ENCODE data around the gene NOC2L.
"Not testable (repeated sequence)": the region's sequence is repeated elsewhere in the genome, so short reads cannot be mapped to it uniquely, and the experiment has no call there.

NOC2L gene

DNA sequence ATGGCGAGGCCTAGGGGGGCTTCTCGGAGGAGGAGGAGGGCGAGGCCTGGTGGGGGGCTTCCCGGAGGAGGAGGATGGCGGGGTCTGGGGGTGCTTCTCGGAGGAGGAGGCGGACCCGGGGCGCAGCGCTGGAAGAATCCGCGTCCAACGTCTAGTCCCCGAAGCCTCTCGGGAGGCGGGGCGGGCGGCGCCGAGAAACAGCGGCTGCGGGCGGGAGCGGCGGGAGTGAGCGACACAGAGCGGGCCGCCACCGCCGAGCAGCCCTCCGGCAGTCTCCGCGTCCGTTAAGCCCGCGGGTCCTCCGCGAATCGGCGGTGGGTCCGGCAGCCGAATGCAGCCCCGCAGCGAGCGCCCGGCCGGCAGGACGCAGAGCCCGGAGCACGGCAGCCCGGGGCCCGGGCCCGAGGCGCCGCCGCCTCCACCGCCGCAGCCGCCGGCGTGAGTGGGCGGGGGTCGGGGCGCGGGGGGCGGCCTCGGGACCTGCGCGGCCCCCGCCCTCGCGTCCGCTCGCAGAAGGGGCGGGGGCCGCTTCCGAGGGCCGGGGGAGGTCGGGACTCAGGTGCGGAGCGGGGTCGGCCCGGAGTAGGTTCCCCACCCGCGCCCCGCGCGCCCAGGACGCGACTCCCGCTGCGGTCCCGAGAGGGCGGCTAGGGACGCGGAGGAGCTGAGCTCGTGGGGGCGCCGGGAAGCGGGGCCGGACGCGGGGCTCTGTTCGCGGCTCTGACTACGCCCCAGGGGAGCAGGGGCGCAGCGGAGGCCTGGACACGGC lies 1.5 kb upstream of the NOC2L start, which contains the start of gene KLHL17:
Gene KLHL17 (plus strand): TSS at position 222 of the 769 bp plus-strand sequence. CDS start 110 bp downstream, at position 332.
- peak; percentile 89 for DNase-seq

DNA sequence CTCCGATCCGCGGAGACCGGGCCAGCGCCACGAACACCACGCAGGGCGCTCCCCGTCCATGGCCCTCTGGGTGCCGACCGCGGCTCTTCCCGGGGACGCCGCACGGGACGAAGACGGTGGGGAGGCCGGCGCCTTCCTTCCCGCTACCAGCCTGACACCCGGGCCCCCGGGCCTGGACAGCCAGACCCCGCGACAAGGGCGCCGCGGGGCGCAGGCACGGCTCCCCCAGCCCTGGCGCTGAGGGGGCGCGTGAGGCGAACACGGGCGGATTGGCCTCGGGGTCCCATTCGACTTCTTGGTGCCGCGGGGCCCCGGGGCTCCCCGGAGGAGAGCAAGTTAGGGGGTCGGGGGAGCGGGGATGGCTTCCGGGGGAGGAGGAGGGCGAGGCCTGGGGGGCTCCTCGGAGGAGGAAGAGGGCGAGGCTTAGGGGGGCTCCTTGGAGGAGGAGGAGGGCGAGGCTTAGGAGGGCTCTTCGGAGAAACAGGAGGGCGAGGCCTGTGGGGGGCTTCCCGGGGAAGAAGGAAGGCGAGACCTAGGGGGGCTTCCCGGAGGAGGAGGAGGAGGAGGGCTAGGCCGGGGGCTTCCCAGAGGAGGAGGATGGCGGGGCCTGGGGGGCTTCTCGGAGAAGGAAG lies 791 bp upstream of the NOC2L start:
- no peak for DNase-seq

DNA sequence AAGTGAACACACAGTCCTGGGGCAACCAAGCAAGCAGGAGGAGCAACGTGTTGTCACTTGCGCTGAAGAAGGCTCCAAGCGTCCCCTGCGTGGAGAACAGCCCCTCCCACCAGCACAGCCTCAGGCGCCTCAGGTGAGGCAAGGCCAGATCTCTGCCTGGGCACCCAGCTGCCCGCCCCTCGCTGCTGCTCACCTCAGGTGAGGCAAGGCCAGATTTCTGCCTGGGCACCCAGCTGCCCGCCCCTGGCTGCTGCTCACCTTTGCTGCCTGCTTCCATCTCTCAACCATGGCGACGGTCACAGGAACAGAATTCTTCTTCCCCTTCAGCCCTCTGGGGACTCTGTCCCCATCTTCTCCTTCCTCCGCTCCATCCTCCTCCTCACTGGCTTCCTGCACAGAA lies 2.4 kb downstream of the NOC2L start:
- no peak for DNase-seq

DNA sequence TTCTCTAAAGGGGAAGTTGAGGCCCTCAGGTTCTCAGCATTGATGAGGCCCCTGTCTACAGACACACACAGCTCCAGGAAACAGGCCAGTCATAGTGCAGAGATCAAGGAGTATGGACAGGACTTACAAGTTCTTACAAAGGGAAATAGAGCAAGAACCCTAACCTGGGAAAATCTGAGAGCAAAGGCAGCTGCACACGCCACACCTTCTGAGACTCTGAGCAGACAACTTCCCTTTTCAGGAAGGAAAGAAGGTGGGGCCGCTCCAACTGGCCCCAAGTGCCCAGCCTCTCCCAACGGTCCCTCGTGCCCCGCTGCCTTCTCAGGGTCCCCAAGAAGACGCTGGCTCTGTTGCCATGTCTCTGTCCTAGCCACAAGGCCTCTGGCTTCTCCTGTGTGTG lies 3.6 kb downstream of the NOC2L start:
- no peak for DNase-seq

- DNase-seq = no peak
Measured at GRCh38 chr1:954927-955326, 4.1 kb downstream of the NOC2L start.

- DNase-seq = no peak
Measured at GRCh38 chr1:953524-954320, 5.3 kb downstream of the NOC2L start.

GRCh38 chr1:952603-953002 lies 6.5 kb downstream of the NOC2L start:
- no peak for DNase-seq

DNA sequence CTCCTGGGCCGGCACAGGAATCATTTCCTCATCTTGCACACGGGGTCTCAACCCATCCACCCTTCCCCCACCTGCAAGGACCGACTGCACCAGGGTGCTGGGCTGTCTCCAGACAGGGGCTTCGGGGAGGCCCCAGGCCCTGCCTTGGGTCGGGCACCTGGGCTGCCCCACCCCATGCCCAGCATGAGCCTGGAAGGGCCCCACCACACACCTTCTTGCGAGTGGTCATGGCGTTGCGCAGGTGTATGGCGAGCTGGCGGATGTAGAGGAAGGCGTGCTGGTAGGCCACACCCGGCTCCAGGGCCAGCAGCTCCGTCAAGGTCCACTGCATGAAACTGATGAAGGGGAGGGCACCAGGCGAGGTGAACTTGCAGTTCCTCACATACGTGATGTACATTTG lies 6.9 kb downstream of the NOC2L start:
- DNase-seq = no peak

GRCh38 chr1:951364-951763 lies 7.7 kb downstream of the NOC2L start:
- DNase-seq = peak; percentile 31

DNA sequence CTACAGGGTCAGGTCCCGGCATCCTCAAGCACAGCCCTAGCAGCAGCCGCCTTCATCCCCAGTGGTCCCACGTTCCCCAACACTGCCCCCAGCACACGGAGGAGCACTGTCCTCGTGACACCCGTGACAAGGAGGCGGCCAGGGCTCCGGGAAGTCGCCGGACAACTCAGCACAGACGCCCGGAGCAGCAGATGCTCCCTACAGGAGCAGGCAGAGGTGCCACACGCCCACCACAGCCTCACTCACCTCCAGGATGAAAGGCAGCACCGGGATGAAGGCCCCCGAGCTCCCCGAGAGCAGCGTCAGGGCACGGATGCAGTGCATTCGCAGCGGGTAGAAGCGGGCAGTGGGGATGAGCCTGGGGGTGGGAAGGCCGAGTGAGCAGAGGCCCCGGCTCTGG lies 8.2 kb downstream of the NOC2L start:
- DNase-seq = no peak

GRCh38 chr1:950268-950667 lies 8.8 kb downstream of the NOC2L start:
- DNase-seq = no peak

DNA sequence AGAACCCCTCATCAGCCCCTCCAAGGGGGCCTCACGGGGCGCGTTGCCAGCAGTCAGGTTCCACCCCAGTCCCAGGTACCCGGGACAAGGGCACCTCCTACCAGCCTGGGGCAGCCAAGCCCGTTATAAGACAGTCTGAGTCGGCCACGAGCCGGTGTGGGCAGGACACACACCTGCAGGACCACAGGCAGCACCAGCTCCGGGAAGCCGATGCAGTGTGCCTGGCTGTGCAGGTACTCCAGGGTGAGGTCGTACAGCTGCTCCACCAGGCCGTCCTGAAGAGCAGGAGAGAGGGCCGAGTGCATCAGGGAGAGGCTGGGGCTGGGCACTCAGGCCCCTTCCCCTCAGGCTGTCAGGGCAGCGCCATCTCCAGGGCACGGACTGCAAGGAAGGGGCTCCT lies 11.1 kb downstream of the NOC2L start:
- no peak for DNase-seq

DNA sequence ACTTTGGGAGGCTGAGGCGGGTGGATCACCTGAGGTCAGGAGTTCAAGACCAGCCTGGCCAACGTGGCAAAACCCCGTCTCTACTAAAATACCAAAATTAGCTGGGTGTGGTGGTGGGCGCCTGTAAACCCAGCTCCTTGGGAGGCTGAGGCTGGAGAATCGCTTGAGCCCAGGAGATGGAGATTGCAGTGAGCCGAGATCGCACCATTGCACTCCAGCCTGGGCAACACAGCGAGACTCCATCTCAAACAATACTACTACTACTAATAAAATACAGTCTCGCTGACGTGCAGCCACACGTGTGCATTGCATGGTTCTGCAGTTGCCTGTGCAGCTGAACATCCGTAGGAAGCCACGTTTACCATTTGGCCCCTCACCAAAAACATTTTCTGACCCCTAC lies 12.2 kb downstream of the NOC2L start:
- DNase-seq = not testable (repeated sequence)

GRCh38 chr1:945688-946556 lies 13.1 kb downstream of the NOC2L start:
- no peak for DNase-seq

DNA sequence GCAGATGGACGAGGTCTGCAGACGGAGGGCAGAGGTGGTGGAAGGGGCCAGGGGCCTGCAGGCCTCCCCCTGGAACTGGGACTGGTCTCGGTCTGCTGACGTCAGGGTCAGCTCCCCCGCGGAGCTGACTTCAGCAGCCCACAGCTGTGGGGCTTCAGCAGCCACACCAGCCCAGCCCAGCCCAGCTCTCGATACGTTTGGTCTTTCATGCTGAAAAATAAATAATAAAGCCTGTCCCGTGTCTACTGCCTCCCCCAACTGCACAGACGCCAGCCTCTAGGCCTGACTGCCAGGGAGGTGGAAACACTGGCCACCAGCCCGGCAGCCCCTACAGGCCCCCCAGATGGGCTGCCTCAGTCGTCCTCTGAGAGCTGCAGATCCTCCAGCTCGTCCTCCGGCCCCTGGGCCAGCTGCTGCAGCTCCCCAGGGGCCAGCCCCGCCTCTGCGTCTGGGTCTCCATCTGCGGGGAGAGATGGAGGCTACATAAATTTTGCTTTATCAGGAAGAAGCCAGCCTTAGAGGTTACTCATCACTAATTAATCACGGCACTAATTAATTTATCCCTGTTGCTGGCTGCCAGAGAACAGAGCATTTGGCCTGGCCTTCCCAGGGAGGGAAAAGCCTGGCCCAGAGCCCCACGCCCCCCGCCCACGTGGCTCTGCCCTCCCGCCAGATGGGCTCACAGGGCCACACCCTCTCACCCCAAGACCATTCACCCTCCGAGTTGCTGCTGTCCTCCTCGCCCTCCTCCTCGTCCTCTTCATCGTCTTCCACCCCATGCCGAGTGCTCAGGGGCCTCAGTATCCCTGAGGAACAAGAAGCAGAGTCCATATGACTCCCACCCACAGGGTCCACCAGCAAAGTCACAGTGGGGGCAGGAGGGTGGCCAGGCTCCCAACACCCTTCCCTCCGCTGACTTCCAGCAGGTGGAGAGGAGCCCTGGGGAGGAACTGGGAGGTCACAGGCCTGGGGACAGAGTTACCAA lies 14.4 kb downstream of the NOC2L start:
- no peak for DNase-seq

DNA sequence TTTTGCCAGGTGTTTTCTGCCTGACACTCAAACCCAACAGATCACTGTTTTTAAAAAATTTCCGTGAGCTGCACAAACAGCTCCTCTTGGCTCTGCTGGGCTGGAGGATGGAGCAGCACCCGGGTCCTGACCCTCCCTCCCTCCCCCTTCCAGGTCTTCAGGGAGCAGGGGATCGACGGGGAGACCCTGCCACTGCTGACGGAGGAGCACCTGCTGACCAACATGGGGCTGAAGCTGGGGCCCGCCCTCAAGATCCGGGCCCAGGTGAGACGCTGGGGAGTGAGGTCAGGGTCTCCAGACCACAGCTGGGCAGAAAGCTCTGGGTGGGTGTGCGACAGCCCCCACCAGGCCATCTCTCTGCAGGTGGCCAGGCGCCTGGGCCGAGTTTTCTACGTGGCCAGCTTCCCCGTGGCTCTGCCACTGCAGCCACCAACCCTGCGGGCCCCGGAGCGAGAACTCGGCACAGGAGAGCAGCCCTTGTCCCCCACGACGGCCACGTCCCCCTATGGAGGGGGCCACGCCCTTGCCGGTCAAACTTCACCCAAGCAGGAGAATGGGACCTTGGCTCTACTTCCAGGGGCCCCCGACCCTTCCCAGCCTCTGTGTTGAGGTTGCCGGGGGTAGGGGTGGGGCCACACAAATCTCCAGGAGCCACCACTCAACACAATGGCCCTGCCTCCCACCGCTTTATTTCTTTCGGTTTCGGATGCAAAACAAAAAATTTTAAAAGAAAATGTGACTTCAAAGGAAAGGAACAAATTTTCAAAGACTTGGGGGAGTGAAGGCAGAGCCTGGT lies 15.3 kb downstream of the NOC2L start:
- no peak for DNase-seq

- DNase-seq = no peak
Measured at GRCh38 chr1:942864-943533, 16.1 kb downstream of the NOC2L start.

DNA sequence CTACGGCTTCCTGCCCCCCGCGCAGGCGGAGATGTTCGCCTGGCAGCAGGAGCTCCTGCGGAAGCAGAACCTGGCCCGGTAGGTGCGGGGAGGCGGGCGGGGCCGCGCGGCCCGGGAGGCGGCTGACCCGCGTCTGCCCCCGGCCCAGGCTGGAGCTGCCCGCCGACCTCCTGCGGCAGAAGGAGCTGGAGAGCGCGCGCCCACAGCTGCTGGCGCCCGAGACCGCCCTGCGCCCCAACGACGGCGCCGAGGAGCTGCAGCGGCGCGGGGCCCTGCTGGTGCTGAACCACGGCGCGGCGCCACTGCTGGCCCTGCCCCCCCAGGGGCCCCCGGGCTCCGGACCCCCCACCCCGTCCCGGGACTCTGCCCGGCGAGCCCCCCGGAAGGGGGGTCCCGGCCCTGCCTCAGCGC lies 16.6 kb downstream of the NOC2L start:
- peak; percentile 52 for DNase-seq

- peak; percentile 87 for DNase-seq
Measured at GRCh38 chr1:941588-942383, 17.3 kb downstream of the NOC2L start.

Data from DMS53 (cell line).